ENCODE measurements around the gene TECPR2. TPM values are rescaled to one million over a fixed set of nuclear protein-coding genes. Genes with fewer than 3 reads are reported as not detected.

The TECPR2 gene
- total and polyA plus RNA-seq, 12 donors: 5.1 to 74.3 (median 12.9) TPM

DNA sequence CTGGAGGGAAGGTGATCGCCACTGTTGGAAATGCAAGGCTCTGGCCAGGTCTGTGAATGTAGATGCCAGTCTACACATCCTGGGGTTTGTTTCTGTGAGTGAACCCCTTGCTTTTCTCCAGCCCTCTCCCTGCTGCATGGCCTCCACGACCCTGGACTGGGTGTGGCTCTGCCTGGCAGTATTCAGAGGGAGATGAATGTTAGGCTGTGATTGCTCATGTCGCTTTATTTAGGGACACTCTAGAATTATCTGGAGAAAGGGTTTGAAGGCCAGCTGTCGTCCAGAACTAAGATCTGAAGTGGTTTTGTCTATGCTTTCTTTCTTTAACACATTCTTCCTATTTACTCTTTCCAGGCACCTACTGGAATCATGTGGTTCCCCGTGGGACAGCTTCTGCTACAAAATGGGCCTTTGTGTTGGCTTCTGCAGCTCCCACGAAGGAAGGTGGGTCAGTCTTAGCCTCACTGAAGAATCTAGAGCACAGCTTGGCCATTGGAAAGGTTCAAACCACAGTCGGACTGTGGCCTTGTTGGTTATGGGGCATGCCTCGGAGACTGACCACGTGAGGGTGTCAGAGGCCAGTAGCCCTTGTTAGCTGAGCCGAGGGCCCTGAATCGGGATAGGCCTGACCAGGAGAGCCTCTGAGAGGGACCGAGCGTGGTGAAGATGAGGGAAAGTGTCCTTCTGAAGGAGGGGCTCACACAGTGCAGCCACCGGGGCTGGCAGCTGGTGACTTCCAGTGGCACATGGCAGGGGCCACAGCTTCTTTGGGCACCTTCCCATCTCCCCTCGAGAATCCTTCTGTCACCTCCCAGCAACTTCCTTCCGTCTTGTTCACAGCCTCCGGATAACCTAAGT is 87.7 kb downstream of the TECPR2 start:
- Histone ChIP-seq H3K27me3 (no peaks in the 10 kb centered on the region), H3K4me1 (replicated peaks in 1 of 2) (no peaks in the 10 kb centered on the region), H3K27ac (no peak overlapping the region), H3K36me3 (replicated peaks in 1 of 2) (peaks cover 0 to 66% of the 10 kb centered on the region in 2 donors), H3K4me3 (no peak overlapping the region), H3K9me3 (replicated peaks in 1 of 3) (no peaks in the 10 kb centered on the region)
- 81 to 87% (median 85%) methylated on average over 17 of the region's 17 CpGs for WGBS, 4 donors
- intact Hi-C loops (cut with DNase I): no loop called here
- no peak for DNase-seq
- no peak for TF ChIP-seq POLR2A (IDR thresholded peaks at IDR 0.05)
- TF ChIP-seq, protein P1, sequence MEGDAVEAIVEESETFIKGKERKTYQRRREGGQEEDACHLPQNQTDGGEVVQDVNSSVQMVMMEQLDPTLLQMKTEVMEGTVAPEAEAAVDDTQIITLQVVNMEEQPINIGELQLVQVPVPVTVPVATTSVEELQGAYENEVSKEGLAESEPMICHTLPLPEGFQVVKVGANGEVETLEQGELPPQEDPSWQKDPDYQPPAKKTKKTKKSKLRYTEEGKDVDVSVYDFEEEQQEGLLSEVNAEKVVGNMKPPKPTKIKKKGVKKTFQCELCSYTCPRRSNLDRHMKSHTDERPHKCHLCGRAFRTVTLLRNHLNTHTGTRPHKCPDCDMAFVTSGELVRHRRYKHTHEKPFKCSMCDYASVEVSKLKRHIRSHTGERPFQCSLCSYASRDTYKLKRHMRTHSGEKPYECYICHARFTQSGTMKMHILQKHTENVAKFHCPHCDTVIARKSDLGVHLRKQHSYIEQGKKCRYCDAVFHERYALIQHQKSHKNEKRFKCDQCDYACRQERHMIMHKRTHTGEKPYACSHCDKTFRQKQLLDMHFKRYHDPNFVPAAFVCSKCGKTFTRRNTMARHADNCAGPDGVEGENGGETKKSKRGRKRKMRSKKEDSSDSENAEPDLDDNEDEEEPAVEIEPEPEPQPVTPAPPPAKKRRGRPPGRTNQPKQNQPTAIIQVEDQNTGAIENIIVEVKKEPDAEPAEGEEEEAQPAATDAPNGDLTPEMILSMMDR (IDR thresholded peaks at IDR 0.05): no peak

DNA sequence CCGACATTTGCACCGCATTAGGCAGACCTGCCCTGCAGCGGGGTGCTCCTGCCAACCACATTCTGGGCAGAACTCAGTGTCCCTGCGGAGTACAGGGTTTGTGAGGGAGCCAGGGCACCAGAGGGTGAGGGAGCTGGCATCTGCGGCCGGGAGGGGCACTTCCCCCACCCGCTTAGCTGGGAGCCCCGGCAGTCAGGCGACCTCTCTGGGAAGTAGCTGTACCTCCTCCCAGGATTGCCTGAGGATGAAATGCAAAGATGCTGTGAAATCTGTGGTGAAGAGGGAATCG is 88.3 kb downstream of the TECPR2 start:
- peaks cover 0 to 61% of the 10 kb centered on the region in 2 donors for H3K36me3 ChIP-seq (replicated peaks in 1 of 2)
- TF ChIP-seq, protein P1 (IDR thresholded peaks at IDR 0.05): no peak
- no peak for TF ChIP-seq POLR2A (IDR thresholded peaks at IDR 0.05)
- DNase-seq: no peak
- no peaks in the 10 kb centered on the region for H3K4me1 ChIP-seq (replicated peaks in 1 of 2)
- no peaks in the 10 kb centered on the region for H3K27me3 ChIP-seq
- WGBS, 4 donors: 91 to 96% (median 92%) methylated on average over 4 to 10 of the region's 10 CpGs
- H3K4me3 ChIP-seq: no peak overlapping the region
- no peak overlapping the region for H3K27ac ChIP-seq
- intact Hi-C loops (cut with DNase I): no loop called here
- no peaks in the 10 kb centered on the region for H3K9me3 ChIP-seq (replicated peaks in 1 of 3)

DNA sequence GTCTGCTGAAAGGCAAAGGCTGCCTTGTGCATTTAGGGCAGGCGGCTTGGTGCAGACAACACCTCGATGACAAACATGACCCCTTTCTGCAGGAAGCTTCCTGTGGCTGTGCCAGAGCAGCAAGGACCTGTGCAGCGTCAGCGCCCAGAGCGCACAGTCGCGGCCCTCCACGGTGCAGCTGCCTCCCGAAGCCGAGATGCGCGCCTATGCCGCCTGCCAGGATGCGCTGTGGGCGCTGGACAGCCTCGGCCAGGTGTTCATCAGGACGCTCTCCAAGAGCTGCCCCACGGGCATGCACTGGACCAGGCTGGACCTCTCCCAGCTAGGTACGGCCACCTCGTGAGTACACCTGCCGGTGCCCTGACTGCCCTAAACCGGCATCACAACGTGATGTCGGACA is 89.6 kb downstream of the TECPR2 start:
- intact Hi-C loops (cut with DNase I): no loop called here
- no peak for TF ChIP-seq POLR2A (IDR thresholded peaks at IDR 0.05)
- TF ChIP-seq, protein P1 (IDR thresholded peaks at IDR 0.05): no peak
- 94 to 100% (median 95%) methylated on average over 1 to 24 of the region's 24 CpGs for WGBS, 4 donors
- peaks cover 0 to 48% of the 10 kb centered on the region in 2 donors for H3K36me3 ChIP-seq (replicated peaks in 1 of 2)
- H3K27ac ChIP-seq: no peak overlapping the region
- H3K27me3 ChIP-seq: no peaks in the 10 kb centered on the region
- no peak for DNase-seq
- H3K4me3 ChIP-seq: no peak overlapping the region
- H3K4me1 ChIP-seq (replicated peaks in 1 of 2): no peaks in the 10 kb centered on the region
- no peaks in the 10 kb centered on the region for H3K9me3 ChIP-seq (replicated peaks in 1 of 3)

DNA sequence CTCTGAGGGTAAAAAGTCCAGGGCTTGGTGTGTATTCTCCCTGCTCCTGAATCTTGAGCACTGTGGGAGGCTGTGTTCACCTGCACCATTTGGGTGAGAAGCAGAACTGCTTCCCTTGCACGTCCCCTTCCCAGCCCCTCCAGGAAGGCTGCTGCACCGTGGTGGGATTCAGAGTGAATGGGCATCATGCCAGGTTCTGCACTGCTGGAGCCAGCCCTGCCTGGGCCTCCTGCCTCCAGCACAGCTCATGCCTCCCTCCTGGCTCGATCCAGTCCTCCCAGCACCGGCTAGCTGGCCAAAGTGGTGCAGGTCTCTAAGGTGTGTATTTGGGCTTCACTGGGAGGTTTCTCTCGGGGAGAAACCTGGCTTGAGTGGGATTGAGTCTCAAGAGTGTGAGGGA is 92.0 kb downstream of the TECPR2 start:
- Histone ChIP-seq H3K4me1 (replicated peaks in 1 of 2) (no peaks in the 10 kb centered on the region), H3K27me3 (no peaks in the 10 kb centered on the region), H3K27ac (no peak overlapping the region), H3K36me3 (replicated peaks in 1 of 2) (peaks cover 0 to 43% of the 10 kb centered on the region in 2 donors), H3K4me3 (no peak overlapping the region), H3K9me3 (replicated peaks in 1 of 3) (no peaks in the 10 kb centered on the region)
- no peak for DNase-seq
- intact Hi-C loops (cut with DNase I): no loop called here
- 60 to 100% (median 79%) methylated on average over 1 to 5 of the region's 5 CpGs; no CpG with 5 or more reads in 1 of the 4 donors for WGBS, 4 donors
- TF ChIP-seq, protein P1 (IDR thresholded peaks at IDR 0.05): no peak
- TF ChIP-seq POLR2A (IDR thresholded peaks at IDR 0.05): no peak

All from adrenal gland (tissue), 12 donors.